Parathyroid adenoma (tissue), 2 donors: ENCODE data around the gene PAQR5.
A peak's percentile ranks its signal among the peaks of the same experiment; 100 is the strongest.

Experiments used
- H2AFZ ChIP-seq: fragments of 300-600 bp; sonication (generic); one replicate; pipeline ENCODE4 v1.7.0; 2017; ENCODE audit warnings: antibody characterized with exemption, mild to moderate bottlenecking
- H3K27ac ChIP-seq: fragments of 300-600 bp; sonication (generic); one replicate; pipeline ENCODE4 v1.7.0; 2017
- H3K27me3 ChIP-seq: fragments of 300-600 bp; sonication (generic); one replicate; pipeline ENCODE4 v1.7.0; 2017; ENCODE audit warnings: low read length; ENCODE audit not compliant: control insufficient read depth, insufficient read depth
- H3K36me3 ChIP-seq: fragments of 300-600 bp; sonication (generic); one replicate; pipeline ENCODE4 v1.7.0; 2017; ENCODE audit warnings: low read length; ENCODE audit not compliant: control insufficient read depth, insufficient read depth
- H3K4me1 ChIP-seq: fragments of 300-600 bp; sonication (generic); one replicate; pipeline ENCODE4 v1.7.0; 2017; ENCODE audit warnings: control low read depth
- H3K4me2 ChIP-seq: fragments of 300-600 bp; sonication (generic); one replicate; pipeline ENCODE4 v1.7.0; 2017; ENCODE audit warnings: low read length
- H3K4me3 ChIP-seq: fragments of 300-600 bp; sonication (generic); one replicate; pipeline ENCODE4 v1.7.0; 2017; ENCODE audit warnings: low read depth, low read length
- H3K79me2 ChIP-seq: fragments of 300-600 bp; sonication (generic); one replicate; pipeline ENCODE4 v1.7.0; 2017; ENCODE audit warnings: control low read depth
- H3K9ac ChIP-seq: fragments of 300-600 bp; sonication (generic); one replicate; pipeline ENCODE4 v1.7.0; 2017; ENCODE audit warnings: mild to moderate bottlenecking
- H3K9me3 ChIP-seq: fragments of 300-600 bp; sonication (generic); one replicate; pipeline ENCODE4 v1.7.0; 2017; ENCODE audit warnings: low read length; ENCODE audit not compliant: control insufficient read depth
- TF ChIP-seq, protein P1 (sequence below): fragments of 300-600 bp; sonication (generic); IDR thresholded peaks from one replicate; pipeline ENCODE4 v1.7.0; 2017; ENCODE audit warnings: antibody characterized with exemption, mild to moderate bottlenecking
- donor health status: primary hyperparathyroidism.

Gene PAQR5

GRCh38 chr15:69303337-69304181, 4.8 kb downstream of the PAQR5 start:
- H3K79me2 ChIP-seq = peaks cover 16% of the 10 kb centered on the region
- TF ChIP-seq, protein P1, sequence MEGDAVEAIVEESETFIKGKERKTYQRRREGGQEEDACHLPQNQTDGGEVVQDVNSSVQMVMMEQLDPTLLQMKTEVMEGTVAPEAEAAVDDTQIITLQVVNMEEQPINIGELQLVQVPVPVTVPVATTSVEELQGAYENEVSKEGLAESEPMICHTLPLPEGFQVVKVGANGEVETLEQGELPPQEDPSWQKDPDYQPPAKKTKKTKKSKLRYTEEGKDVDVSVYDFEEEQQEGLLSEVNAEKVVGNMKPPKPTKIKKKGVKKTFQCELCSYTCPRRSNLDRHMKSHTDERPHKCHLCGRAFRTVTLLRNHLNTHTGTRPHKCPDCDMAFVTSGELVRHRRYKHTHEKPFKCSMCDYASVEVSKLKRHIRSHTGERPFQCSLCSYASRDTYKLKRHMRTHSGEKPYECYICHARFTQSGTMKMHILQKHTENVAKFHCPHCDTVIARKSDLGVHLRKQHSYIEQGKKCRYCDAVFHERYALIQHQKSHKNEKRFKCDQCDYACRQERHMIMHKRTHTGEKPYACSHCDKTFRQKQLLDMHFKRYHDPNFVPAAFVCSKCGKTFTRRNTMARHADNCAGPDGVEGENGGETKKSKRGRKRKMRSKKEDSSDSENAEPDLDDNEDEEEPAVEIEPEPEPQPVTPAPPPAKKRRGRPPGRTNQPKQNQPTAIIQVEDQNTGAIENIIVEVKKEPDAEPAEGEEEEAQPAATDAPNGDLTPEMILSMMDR = peak; percentile 13
- no peaks in the 10 kb centered on the region for H3K36me3 ChIP-seq
- peaks cover 2% of the 10 kb centered on the region for H3K4me1 ChIP-seq
- no peak overlapping the region for H3K4me3 ChIP-seq
- H3K4me2 ChIP-seq = no peak overlapping the region
- H3K27me3 ChIP-seq = no peaks in the 10 kb centered on the region
- no peak overlapping the region for H3K9ac ChIP-seq
- H3K27ac ChIP-seq = peak overlapping the region; percentile 11
- no peaks in the 10 kb centered on the region for H3K9me3 ChIP-seq
- H2AFZ ChIP-seq = no peak overlapping the region

DNA sequence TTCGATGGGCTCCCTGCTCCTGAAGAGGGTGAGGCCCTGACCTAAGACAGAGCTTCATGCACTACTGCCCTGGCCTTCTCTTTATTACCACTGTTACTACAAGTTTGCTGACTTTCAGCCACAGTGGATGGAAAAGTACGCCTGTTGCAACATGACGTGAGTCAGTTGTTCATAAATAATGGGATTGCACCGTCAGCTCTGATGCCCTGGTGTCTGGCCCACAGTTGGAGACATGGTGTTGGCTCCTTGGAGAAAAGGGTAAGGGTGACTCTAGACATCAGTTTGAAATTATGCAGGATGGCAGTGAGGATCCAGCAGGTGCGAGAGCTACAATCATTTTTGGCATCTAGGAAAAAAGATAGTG, 5.5 kb downstream of the PAQR5 start:
- Histone ChIP-seq H3K9me3 (no peaks in the 10 kb centered on the region), H3K27me3 (no peaks in the 10 kb centered on the region), H3K79me2 (peaks cover 16% of the 10 kb centered on the region), H3K4me1 (peaks cover 2% of the 10 kb centered on the region), H3K27ac (peak overlapping the region; percentile 11), H2AFZ (no peak overlapping the region), H3K4me2 (no peak overlapping the region), H3K4me3 (no peak overlapping the region), H3K36me3 (no peaks in the 10 kb centered on the region), H3K9ac (no peak overlapping the region)
- TF ChIP-seq, protein P1 = no peak

DNA sequence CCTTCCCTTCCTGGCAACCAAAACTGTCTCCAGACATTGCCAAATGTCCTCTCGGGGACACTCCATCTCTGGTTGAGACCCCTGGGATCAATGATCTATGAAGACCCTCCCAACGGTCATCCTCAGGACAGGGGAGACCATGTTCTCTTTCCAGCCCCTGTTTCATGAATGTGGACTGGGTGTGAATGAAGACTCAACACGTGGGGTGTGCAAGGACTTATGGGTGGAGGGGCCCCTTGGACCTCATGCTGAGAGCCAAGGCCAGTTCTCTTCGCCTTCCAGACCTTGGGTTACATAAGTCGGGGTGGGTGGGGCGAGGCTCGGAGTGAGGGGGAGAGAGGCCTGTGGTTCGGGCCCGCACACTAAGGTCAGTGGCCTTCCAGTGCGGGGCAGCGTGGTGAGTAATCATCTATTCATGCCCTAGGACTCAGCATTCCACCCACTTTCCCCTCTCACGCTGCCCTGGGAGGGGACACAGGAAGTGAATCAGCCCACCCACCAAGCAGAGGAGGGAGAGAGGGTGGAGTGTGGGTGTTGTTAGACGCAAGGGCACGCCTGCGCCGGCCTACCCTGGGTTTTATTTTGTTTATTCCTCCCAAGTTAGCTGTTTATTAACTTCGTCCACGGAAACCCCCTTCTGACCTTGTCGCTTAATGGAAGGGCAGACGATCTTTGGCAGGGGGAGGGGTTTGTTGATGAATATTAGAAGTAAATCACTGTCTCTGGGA, 6.7 kb downstream of the PAQR5 start:
- Histone ChIP-seq H3K4me1 (peaks cover 2% of the 10 kb centered on the region), H3K9ac (no peak overlapping the region), H2AFZ (no peak overlapping the region), H3K27ac (no peak overlapping the region), H3K4me2 (no peak overlapping the region), H3K4me3 (no peak overlapping the region), H3K36me3 (no peaks in the 10 kb centered on the region), H3K79me2 (peaks cover 16% of the 10 kb centered on the region), H3K27me3 (no peaks in the 10 kb centered on the region), H3K9me3 (no peaks in the 10 kb centered on the region)
- TF ChIP-seq, protein P1 = no peak

DNA sequence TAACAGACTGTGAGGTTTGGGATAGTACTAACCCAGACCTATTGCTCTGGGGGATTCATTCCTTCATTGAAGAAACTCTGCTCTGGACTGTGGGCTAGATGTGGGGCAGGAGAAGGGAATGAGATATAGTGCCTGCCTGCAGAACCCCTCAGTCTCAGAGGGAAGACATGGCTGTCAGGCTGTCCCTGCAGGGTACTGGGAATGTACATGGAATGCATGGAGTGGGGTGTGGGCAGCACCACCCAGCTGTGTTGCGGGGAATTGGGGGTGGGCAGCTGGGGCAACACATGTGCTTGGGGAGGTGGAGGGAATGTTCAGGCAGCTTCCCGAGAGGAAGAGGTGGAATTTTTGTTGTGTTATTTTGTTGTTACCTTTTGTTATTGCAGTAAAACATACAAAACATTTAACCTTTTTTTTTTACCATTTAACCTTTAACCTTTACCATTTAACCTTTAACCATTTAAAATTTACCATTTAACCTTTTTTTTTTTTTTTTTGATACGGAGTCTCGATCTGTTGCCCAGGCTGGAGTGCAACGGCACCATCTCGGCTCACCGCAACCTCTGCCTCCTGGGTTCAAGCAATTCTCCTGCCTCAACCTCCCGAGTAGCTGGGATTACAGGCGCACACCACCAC, 7.3 kb downstream of the PAQR5 start:
- Histone ChIP-seq H3K9me3 (no peaks in the 10 kb centered on the region), H2AFZ (no peak overlapping the region), H3K4me1 (peaks cover 3% of the 10 kb centered on the region), H3K4me3 (no peak overlapping the region), H3K79me2 (peaks cover 16% of the 10 kb centered on the region), H3K27me3 (no peaks in the 10 kb centered on the region), H3K4me2 (no peak overlapping the region), H3K27ac (no peak overlapping the region), H3K9ac (no peak overlapping the region), H3K36me3 (no peaks in the 10 kb centered on the region)
- TF ChIP-seq, protein P1 = no peak
